GM18907 (cell line): ENCODE data around the gene KLHL26.

Experiments
- ATAC-seq: cut with Tn5 transposase; IDR thresholded peaks from one replicate; pipeline ENCODE4 v1.9.1; 2021; ENCODE audit warnings: mild to moderate bottlenecking, moderate library complexity; ENCODE audit not compliant: unreplicated experiment

The KLHL26 gene

DNA sequence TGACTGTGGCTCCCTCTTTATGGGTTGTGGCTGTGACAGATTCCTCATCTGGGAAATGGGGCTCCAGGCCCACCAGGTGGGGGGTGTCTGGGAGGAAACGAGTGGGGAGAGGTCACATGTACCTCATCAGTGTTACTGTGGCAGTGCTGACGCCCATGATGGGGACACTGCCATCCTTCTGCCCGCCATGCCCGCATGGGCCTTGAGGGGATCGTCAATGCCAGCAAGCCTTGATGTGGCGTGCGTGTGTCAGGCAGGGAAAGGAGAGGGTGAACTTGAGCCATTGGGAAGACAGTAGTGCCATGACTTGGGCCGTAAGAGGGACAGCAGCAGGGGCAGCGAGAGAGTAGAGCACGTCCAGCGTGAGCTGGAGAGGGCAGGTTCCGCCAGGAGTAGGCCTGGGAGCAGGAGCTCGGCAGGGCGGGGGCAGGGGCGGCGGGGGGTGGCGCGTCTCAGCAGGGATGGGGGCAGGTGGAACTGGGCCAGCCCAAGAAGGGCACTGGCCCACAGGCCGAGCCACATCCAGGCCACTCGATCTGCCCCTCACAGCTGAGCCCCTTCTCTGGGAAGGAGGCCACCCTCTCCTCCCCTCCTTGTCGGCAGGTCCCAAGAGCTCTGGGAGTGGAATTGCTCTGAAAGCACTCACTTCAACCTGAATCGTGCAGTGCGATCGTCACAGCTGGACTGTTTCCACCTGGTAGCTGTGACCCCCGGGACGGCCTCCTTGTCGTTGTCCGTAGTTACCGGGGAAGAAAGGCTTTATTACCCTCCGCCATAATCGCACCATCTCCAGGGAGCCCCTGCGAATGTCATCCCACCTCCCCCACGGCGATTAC, 9.9 kb downstream of the KLHL26 start:
- ATAC-seq = no peak

DNA sequence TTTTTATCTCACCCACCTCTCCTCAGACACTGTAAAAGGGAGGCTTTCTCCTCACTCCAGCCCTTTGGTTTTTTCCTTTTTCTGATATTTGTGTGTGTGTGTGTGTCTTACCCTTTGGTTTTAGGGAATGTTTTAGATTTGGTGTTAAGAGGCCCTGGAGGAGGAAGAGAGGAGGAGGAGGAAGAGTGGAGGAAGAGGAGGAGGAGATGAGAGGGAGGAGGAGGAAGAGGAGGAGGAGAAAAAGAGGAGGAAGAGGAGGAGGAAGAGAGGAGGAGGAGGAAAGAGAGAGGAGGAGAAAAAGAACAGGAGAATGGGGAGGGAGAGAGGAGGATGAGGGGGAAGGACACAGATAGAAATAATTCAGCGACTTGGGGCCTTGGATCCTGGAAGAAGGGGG, 10.5 kb downstream of the KLHL26 start:
- ATAC-seq = no peak

DNA sequence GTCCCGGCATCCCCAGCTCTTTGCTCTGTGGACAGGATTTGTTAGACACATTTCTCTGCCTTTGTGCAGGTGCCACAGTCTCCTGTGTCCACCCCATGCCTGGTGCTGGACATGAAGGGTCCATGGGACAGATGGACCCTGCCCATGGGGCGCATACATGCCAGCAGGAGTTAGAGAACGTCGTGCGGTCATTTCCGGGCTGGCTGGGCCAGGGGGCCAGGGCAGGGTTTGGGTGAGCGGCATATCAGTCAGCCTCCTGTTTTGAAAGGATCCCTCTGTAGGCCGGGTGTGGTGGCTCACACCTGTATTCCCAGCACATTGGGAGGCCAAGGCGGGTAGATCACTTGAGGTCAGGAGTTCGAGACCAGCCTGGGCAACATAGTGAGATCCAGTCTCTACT, 11.0 kb downstream of the KLHL26 start:
- ATAC-seq = no peak

DNA sequence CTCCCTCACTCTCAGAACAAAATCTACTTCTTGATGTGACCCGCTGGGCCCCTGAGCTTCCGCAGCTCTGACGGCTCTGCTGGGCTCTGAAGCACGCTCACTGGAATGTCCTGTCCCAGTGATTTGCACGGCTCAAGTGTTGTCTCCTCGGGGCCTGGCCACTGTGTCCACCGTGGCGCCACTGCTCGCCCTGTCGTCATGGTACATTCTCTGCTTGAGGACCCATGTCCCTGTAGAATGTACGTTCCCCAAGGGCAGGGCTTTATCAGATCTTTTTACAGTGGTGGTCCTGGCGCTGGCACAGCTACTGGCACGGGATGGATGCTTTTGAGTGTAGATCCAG, 12.1 kb downstream of the KLHL26 start:
- ATAC-seq = no peak

DNA sequence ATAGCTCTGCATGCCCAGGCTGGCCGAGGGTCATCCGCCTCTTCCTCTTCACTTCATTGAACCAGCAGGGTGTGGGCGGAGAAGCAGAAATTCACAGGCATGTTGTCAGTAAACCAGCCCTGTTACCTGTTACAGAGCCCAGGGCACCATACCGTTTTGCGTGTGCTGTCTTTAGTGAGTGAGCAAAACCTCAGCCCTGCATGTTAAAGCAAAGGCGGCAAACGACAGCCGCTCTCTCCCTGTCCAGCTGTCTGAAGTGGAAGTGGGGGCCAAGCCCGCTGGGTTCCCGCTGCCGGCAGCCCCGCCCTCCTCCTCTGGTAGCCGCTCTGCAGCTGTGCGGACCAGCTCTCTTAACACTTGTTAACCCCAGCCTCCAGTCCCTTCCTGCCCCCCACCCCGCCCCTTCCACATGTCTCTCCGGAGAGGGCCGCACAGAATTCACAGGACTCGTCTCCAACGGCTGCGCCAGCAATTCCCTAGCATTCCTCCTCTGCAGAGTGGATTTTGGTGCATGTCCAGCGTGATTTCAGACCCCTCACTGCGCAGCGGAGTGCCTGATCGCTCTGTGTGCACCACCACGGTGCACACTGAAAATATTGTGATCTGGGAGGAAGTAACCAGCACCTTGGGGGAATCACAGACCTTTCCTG, 12.7 kb downstream of the KLHL26 start:
- no peak for ATAC-seq

DNA sequence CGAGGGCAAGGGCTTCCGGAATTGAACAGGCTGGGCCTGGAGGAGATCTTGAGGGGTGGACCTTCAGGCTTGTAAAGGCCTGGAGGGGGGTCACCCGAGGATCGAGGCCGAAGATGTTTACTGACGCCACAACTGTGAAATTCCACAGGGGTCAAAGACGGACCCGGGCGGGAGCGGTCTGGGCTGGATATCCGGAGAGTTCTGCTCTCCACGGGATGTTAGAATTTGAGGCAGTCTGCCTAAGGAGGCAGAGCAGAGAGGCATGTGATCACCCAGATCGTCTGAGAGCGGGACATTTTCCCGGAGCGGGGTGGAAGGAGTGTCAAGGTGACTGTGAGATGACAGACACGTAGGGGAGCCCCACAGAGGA, 13.2 kb downstream of the KLHL26 start:
- ATAC-seq = no peak

DNA sequence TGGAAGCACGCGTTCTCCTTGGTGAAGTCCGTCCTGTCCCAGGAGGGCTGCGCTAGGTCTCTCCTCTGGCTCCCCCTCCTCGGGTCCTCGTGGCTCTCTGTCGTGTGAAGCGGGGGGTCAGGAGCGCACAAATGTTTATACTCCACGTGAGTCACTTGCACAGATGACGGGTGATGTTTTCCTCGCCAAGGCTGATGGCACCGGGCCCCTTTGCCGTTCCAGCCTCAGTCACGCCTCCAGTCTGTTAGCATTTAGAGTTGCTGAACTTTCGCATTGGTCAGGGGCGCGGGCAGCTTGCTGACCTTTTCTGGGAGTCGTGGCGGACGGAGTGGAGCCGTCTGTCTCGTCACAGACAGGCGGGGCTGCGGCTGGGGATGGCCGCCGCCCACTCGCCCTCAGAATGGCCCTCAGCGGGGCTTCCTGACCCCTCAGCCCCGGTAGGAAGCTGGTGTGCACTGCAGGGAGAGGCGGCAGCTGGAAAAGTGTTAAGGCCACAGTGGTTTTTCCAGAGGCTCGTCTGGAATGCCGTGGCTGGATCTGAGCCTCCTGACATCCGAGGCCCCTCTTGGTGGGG, 13.7 kb downstream of the KLHL26 start:
- no peak for ATAC-seq

DNA sequence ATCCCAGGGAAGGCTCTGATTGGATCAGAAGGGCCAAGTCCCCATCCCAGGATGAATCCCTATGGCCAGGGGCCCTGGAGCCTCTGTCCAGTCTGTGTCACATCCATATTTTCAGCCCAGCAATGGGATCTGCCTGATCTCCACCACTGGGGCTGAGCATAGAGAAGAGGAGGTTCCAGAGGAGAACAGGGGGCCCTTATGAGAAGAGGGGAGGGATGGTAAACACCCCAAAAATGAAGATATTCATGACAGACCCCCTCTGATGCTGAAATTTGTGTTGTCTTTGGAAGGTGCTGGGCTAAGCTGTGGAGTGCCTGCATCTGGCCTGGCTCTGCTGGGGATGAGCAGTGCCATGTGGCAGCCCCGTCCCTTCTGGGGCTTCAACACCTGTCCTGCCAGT, 14.5 kb downstream of the KLHL26 start:
- ATAC-seq = no peak

DNA sequence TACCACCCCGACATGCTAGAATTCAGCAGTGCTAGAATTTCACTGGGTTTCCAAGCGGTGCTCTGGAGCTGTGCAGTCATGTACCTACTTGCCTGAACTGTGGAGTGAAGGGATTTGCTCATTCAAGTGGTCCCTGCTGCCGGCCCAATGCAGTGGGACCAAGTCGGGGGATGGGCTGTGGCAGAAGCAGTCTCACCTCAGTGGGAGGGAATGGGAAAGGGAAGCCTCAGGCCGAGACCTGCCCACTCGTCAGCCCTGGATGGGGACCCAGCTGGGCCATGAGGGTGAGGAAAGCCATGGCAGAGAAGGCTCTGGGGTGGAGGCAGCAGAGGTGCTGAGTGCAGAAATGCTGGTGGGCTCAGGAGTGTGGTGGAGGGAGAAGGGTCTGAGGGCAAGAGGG, 14.9 kb downstream of the KLHL26 start:
- no peak for ATAC-seq

DNA sequence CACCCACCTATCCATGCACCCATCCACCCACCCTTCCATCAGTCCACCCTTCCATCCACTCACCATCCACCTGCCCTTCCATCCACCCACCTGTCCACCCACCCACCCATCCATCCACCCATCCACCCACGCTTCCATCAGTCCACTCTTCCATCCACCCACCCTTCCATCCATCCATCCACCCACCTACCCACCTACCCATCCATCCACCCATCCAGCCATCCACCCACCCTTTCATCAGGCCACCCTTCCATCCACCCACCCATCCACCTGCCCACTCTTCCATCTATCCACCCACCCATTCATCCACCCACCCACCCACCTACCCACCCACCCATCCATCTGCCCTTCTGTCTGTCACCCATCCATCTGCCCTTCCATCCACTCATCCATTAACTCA, 17.0 kb downstream of the KLHL26 start:
- ATAC-seq = no peak

DNA sequence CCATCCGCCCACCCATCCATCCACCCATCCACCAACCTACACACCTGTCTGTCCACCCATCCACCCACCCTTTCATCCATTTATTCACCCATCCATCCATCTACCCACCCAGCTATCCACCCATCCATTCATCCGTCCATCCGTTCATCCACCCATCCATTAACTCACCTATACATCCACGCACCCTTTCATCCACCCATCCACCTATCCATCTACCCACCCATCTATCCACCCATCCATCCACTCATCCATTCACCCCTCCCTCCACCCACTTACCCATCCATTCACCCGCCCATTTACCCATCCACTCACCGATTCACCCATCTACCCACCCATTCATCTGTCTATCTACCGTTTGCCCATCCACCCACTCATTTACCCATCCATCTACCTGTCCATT, 17.6 kb downstream of the KLHL26 start:
- no peak for ATAC-seq

DNA sequence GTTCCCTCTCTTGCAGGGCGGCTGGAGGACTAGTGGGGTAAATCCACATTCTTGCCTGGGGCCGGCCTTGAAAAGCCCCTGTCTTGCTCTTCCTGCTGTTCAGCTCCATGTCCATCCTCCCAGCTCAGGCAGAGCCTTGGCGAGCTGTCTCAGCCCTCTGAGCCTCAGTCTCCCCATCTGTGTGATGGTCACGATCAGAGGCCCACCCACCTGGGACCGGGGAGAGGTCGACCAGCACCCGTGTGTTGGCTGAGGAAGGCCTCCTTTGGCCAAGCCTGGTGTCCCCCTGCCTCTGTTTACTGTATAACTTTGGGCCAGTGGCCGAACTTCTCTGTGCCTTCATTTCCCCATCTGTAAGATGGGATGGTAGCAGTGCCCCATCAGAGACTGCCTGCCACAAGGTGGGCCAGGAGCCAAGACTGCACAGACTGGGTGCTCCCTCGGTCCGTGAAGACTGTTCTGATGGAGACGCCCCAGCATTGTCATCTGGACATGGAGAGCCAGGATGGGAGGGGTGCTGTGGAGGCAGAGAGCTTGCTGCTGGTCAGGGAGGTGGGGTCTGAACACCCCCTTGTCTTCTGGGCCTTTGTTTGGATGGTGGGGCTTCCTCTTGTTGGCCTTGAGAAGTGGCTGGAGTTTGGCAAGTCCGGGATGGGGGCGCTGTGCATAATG, 18.5 kb downstream of the KLHL26 start:
- ATAC-seq = no peak

DNA sequence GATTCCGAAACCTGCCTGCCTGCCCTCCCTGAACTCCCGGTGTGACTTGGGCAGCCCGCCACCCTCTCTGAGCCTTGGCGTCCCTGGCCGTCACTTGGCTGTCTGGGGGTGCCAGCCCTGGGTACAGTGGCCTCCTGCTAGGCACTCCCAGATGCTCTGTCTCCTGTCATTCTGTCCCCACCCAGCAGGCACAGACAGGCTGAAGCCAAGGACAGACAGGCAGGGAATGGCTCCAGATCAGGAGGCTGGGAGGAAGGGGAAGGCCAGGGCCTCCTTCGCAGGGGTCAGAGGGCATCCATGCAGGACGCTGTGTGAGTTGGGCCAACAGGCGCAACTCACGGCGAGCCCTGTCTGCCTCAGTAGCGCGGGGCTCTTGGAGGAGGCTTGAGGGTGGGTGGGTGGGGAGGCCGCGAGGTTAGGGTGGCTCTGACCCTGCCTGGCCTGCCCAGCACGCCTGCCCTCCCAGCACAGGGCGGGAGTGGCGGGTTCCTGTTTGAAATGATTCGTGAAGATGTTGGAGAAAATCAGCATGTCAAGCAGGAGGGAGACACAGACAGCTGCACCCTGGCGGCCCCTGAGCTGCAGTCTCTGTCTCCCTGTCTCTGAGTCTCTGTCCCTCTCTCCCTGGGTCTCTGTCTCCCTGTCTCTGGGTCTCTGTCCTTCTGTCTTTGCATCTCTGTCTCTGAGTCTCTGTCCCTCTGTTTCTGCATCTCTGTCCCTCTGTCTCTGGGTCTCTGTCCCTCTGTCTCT, 19.7 kb downstream of the KLHL26 start:
- ATAC-seq = no peak

DNA sequence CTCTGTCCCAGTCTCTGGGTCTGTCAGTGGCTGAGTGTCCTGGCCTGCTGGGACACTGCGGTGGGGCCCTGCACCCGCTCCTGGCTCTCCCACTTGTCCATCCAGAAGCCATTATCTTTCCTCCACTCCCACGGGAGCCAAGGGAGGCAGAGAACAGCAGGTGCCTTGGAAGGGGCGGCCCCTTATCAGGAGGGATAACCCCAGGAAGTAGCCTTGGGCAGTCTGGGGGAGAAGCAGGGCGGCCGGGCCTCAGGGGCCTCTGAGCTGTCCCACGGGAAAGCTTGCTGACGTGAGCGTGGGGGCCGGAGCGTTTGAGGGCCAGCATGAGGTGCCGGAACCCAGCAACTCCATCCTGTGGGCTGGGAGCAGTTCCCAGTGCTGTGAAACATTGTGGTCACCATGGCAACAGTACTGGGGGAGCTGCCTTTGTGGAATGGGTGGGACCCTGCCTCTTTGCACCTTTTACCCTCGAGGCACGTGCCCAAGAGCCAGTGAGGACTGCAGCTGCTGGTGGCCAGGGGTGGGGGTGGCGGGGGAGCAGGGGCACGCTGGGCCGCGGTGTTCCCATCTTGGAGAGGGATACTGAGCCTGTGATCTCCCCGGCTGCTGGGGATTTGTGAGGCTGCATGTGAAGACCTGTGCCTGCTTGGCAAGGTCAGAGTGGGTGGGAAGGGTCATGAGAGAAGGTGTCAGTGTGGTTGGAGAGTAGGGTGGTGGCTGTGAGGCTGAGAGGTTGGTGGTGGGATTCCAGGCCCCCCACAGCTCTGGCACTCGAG, 20.9 kb downstream of the KLHL26 start:
- ATAC-seq = no peak

DNA sequence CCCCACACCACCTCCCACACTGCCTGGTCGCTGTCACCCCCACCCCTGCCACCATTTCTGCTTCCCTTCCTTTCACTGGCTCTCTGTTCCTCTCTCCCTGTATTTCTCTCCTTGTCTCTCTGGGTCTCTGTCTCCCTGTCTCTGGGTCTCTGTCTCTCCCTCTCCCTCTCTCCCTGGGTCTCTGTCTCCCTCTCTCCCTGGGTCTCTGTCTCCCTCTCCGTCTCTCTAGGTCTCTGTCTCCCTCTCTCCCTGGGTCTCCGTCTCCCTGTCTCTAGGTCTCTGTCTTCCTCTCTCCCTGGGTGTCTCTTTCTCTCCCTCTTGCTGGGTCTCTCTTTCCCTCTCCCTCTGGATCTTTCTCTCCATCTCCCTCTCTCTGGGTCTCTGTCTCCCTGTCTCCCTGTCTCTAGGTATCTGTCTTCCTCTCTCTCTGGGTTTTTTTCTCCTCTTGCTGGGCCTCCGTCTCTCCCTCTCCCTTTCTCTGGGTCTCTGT, 21.6 kb downstream of the KLHL26 start:
- no peak for ATAC-seq

DNA sequence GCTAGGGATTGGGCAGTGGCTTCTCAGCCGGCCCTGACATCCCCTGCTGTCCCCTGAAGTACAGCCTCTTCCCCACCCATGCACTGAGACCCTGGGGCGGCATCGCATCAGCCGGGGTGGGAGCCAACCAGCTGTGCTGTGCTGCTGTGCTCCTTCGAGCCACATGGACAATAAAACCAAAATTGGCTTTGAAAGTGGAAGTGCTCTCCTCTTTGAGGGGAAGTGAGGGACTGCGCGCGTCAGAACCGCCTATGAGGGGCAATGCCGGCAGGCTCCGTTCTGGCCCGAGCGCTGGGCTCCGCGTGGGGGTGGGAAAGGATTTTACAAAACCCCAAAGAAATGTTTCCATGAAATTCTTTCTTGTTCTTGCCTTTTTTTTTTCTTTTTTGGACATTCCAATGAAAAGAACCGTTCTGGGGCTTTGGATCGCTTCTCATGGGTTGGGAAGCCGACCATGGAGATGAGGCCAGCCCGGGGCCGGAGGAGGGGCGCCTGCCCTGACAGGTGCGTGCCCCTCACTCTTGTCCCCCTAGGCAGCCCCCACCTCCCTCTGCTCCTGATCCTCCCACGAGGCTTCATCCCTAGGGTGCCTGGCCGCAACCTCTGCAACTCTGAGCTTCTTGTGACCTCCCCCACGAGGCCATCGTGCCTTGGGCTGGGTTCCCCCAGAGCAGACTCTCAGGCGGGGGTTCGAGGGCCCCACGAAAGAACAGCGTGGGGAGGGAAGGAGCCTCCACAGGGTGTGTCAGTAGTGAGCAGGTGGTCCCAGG, 22.6 kb downstream of the KLHL26 start:
- no peak for ATAC-seq

DNA sequence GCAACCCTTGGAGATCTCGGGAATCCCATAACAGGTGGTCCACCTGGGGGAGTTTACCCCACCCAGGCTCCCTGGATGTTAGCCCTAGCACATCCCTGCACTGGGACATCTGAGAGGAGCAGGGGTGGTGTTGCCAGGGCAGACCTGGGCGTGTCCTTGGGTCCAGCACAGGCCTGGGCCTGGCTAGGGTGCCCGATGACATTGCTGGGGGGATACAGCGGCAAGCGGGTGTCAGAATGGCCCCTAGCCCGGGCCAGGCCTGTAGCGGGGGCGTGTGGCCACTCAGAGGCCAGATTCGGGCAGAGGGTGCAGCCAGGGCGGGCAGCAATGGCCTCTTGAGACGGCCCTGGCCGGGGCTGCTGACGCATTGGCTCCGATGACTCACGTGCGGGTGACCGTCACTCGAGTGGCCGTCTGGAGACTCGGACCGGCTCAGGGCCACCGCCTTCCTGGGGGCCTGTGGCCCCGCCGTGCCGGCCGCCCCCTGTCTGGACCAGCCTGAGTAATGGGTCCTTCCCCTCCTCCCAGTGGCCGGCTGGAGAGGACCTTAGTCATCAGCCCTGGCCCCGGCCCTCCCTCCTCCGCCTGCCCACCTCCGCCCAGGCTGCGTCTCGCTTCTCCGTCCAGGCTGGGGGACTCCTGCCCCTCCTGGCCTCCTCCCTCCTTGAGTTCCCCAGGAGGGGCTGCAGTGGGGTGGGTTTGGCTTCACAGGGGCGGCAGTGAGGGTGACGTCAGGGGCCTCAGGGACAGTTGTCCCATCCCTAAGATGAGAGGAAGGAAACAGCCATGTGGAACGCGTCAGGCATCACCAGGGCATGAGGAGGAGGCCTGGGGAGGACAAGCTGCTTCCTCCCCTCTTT, 23.5 kb downstream of the KLHL26 start:
- no peak for ATAC-seq

DNA sequence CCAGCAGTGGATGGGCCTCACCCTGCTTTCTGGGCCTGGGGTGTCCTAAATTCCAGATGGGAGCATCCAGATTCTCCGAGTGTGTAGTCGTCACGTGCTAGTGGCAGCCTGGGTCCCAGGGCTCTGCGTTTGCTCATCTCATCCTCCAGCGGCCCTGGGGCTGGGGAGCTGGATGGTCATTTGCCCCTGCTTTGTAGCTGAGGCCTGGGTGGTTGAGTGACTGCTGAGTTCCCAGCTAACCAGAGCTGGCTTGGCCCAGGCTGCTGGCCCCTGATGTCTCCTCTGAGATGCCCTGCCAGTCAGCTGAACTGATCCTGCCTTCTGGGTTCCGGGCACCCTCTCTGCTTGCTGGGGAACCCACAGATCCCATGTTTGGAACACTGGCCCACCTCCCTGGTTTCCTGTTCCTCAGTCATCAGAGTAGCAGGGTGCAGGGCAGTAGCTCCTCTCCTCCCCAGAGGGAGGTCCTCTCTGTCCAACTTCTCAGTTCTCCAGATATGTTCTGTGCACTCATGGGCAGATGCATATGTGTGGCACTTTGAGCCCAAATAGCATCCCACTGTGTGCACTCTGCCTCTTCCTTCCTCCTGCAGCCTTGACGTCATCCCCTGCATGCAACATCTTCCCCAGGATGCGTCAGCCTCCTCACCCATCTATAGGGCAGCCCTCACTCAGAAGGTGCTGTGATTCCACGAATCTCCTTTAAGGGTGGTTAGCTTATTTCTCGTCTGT, 24.3 kb downstream of the KLHL26 start:
- ATAC-seq = no peak
